Astrocyte (in vitro differentiated cells and primary cell): ENCODE results near the gene NOL4L.

Source experiments
- CTCF ChIP-seq: IDR thresholded peaks from 2 replicates; pipeline ENCODE4 v1.5.1; 2011; ENCODE audit warnings: low read depth, mild to moderate bottlenecking, inconsistent platforms, low read length, moderate library complexity; ENCODE audit not compliant: insufficient read depth
- EZH2 ChIP-seq: IDR thresholded peaks from 2 replicates; pipeline ENCODE4 v1.6.1; 2012; ENCODE audit warnings: mild to moderate bottlenecking, low read length, inconsistent platforms; ENCODE audit not compliant: insufficient read depth

GRCh38 chr20:32396646-32397160, 188.4 kb downstream of the NOL4L start:
- no peak for TF ChIP-seq EZH2
- no peak for TF ChIP-seq CTCF
